HG02798 (cell line): ENCODE data around the gene NVL.
"Not testable (repeated sequence)": the region's sequence is repeated elsewhere in the genome, so short reads cannot be mapped to it uniquely, and the experiment has no call there.

ENCODE experiments used
- ATAC-seq: cut with Tn5 transposase; IDR thresholded peaks from one replicate; pipeline ENCODE4 v1.9.1; 2021; ENCODE audit warnings: mild to moderate bottlenecking; ENCODE audit not compliant: unreplicated experiment, poor library complexity

The NVL gene

DNA sequence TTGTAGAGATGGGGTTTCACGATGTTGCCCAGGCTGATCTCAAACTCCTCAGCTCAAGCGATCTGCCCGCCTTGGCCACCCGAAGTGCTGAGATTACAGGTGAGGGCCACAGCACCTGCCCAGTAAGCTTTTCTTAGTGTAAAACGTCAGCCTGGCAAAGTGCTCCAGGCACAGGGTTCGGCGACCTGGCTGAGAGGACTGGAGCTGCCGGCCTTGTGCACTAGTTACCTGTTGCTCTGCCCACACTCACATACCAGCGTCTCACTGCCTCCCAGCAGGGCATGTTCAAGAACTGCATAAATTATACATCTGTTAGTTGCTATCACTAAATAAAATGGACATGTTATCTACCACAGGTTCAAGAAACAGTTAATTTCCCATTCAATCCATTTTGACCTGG lies 91.8 kb downstream of the NVL start:
- ATAC-seq = no peak

DNA sequence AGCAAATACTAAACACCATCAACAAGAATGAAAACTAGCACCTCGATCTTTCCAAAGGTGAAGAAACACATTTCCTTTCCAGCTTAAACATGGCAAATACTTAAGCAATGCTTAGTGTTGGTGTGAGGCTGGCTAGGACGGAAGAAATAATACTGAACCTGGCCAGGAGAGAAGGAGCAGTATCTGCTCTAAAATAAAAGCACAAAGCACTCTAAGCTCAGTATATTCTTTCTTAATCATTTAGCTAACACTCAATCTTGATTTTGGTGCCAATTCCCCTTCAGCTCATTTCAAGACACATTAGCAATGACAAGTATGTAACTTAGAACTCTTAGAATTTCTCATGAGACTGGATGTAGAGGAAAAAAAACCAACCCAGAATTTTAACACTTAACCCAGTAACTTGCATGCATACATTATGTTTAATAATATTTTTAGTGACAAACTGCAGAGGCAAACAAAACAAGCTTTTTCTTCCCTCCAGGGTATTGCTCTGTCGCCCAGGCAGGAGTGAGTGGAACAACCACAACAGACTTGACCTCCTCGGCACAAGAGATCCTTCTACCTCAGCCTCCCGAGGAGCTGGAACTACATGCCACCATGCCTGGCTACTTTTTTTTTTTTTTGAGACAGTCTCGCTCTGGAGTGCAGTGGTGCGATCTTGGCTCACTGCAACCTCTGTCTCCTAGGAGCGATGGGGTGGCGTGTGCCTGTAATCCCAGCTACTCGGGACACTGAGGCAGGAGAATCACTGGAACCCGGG lies 92.7 kb downstream of the NVL start:
- ATAC-seq = no peak

DNA sequence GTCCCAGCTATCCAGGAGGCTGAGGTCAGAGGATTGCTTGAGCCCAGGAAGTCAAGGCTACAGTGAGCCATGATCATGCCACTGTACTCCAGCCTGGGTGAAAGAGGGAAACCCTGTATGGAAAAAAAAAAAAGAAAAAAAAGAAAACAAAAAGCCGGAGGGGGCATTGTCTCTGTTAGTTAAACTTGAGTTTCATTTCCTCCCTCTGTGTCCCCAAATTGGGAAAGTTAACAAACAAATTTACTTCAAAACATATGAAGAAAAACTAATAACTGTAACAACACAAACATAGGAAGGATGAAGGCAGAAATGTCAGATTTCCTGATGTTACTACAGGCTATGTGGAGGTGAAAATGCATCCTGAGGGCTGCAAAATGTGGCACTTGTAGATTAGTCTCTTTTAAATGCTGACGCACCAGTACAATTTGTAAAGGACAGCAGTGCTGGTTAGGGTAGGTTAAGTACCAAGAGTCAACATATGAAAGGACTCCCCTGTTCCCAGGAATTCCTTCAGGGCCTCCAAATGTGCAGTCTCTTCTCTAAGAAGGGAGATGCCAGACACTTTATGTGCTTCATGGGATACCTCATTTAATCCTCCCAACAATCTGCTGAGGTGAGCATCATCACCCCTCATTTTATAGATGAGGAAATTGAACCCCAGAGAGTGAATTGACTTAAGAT lies 94.0 kb downstream of the NVL start:
- ATAC-seq = no peak

DNA sequence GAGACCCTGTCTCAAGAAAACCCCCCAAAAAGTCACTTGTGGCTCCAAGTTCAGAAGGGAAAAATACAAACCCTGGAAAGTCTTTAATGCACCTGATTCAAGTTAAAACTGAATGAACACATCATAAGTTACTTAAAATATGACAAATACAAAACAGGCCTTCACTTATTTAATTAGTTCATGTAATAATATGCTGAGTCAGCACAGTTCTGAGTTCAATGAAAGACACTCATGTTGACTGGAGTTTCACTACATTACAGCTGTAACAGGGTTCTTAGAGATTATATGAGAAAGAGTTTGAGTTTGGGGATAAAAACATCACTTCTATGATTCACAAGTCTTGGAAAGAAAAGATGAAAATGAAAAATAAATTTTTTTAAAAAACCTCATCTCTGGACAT lies 96.0 kb downstream of the NVL start:
- ATAC-seq = no peak

DNA sequence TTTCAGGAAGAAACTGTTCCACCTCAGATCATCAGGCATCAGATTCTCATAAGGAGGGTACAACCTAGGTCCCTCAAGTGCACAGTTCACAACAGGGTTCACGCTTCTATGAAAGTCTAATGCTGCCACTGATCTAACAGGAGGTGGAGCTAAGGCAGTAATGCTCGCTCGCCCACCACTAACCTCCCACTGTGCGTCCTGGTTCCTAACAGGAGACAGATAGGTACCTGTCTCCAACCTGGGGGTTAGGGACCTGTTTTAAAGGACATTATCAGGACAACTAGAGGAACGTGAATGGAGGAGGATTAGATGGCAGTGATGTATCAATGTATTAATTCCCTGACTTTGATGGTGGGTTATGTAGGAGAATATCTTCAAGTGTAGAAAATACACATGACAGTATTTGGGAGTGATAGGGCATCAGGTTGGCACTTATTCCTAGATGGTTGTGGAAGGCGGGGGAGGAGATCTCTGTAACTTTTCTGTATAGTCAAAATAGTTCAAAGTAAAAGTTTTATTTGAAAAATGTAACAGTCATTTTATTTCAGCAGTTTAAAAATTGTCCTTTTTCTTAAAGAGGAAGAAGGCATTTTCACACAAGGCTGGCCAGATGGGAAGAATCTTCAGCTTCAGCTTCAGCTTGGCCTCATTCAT lies 103.0 kb downstream of the NVL start:
- no peak for ATAC-seq

DNA sequence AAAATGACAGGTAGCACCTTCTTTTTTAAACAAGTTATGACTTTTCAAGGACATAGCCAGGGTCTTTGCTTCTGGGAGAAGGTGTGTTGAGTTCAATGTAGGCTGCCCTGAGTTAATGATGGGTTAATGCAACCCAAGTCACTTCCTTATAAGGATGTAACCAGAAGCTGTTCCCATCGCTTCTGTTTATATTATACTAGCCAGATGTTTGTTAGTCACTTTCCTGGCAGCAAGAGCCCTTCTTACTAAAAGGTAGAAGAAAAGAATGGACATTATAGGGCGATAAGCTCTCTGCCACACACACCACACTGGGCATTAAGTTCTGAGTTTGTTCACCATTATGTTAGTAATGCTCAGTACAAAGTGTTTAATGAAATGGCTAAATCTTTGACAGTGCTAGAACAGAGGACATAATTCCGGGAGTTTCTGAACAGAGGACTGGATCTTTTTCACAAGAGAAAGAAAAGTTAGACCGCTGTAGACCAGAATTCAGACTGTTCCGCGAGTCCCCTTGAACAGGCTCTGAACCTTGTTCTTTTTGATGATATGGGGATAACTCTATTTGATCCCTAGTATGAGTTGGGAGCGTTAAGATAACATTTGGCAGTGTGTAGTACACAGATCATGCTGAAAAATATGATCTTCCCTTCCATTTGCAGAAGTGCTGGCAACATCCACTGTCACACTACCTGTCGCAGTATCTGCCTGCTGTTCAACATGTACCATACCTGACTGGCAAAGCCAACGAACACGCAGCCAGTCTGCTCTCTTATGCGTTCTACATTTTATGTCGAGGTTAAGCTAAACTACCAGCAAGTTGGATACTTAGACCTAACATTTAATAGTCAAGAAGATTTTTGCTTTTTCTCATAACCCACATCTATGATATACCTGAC lies 105.9 kb downstream of the NVL start:
- no peak for ATAC-seq

DNA sequence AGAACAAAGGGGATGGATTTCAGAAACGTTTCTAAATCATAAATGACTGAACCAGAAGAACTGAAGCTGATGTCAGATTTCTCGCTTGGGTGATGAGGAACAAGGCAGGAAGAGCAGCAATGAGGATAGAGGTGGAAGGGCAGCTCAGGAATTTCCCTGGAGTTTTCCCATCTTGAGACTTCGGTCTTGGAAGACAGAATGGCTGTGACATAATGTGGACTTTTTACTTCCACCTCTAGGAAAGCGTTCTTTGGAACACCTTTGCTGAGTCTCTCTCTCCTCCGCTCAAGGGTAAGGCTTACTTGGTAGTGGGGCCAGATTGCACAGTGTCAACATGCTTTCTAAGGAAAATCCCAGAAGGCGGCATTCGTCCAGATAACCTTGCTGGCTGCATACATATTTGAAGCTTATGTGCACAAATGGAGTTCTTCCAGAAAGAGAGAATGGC lies 110.3 kb downstream of the NVL start:
- no peak for ATAC-seq

DNA sequence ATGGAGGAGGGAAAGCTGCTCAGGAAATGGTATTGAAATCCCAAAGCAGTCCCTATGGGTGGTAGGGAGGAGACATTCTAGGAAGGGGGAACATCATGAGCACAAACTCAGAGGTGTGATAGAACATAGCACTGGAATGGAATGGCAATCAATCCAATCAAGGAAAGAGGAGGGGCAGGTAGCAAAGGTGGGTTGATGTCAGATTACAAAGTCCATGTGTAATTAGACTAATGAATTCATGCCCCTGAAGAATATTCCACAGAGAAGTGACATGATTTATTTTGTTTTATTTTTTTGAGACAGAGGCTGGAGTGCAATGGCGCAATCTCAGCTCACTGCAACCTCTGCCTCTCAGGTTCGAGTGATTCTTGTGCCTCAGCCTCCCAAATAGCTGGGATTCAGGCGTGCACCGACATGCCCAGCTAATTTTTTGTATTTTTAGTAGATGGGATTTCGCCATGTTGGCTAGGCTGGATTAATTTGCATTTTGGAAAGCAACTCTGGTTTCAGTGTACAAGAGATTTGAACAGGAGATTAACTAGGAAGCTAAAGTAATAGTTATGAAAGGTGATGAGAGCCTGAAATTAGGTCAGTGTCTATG lies 110.9 kb downstream of the NVL start:
- ATAC-seq = no peak

DNA sequence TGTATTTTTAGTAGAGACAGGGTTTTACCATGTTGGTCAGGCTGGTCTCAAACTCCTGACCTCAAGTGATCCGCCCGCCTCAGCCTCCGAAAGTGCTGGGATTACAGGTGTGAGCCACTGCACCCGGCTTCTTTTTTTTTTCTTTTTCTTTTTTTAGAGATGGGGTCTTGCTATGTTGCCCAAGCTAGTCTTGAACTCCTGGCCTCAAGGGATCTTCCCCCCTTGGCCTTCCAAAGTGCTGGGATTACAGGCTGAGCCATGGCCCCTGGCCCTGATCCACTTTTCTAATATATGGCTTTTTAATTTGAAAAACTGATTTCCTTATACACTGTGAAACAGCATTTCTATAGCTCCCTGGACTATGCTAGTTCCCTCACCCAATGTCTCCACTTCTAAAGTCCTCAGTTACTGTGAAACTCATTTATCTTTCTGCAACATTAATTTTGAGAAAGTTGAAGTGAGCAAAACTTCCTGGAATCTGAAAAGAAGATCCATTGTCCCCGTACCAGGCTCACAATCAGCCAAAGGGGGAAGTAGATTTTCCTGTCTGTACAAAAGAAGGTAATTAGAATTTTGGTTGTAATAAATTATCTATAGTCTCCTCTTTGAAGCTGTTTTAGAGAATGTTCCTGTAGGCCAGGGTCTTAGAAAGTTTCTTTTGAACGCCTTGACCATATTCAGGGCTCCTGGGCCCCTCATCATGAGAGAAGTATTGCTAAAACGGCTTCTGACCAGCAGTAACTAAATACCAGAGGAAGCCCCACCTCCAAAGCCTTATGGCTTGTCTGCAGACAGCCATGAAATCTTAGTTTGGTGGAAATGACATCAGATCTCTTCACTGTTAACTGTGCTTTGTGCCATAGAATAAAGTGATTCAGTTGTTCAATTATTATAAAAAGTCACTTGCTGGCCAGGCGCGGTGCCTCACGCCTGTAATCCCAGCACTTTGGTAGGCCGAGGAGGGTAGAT lies 112.0 kb downstream of the NVL start:
- ATAC-seq = no peak

DNA sequence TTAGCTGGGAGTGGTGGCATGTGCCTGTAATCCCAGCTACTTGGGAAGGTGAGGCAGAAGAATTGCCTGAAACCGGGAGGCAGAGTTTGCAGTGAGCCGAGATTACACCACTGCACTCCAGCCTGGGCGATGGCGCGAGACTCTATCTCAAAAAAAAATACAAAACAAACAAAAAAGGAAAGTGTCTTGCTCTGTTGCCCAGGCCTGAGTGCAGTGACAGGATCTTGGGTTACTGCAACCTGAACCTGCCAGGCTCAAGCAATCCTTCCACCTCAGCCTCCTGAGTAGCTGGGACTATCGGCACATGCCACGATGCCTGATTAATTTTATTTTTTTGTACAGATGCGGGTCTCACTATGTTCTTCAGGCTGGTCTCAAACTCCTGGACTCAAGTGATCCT lies 113.6 kb downstream of the NVL start:
- ATAC-seq = no peak

DNA sequence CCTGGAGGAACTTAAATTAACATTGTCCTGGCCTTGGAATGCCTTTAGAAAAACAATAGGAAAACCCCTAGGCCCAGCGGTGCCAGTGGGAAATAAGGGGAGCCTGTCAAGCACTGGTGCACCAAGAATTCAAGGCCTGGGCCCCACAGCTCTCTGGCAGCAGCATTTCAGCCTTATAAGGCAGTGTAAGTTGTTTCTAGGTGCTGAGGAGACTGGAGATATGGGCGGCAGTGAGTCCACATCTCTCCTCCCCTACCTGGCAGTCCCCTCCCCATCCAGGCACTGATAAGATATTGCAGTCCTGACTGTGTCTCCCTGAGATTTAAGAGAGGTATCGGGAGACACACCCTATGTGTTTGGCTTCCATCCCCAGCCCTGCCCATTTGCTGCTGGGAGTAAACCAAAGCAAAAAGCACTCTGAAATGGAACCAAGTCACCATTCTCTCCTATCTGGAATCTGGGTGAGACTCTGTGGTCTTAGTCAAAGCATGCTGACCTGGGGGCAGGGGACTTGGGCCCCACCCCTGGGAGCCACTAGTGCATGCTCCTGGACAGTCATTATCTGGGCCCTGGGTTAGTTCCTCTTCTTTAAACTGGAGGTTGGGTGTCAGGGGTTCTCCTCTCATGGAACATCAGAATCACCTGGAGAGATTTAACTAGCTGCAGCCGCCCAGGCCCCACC lies 116.4 kb downstream of the NVL start:
- no peak for ATAC-seq

DNA sequence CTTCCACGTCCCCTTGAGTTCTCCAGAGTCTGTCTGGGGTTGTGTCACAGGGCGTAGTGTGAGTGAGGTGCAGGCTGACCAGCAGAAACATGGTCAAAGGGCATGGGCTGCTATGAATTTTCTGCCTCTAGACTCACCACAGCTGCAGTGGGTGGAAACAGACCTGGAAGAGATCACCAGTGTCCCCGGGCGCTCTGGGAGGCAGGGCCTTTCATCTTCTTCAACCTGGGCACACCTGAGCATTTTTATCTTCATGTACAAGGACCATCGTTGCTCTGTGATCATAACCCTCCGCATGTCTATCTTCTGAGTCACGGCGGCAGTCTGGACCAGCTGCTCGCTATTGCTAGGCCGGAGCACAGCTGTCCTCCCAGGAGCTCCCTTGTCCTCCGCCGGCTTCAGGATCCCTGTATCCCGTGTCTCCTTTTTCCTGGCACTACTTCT lies 117.3 kb downstream of the NVL start:
- ATAC-seq = no peak

DNA sequence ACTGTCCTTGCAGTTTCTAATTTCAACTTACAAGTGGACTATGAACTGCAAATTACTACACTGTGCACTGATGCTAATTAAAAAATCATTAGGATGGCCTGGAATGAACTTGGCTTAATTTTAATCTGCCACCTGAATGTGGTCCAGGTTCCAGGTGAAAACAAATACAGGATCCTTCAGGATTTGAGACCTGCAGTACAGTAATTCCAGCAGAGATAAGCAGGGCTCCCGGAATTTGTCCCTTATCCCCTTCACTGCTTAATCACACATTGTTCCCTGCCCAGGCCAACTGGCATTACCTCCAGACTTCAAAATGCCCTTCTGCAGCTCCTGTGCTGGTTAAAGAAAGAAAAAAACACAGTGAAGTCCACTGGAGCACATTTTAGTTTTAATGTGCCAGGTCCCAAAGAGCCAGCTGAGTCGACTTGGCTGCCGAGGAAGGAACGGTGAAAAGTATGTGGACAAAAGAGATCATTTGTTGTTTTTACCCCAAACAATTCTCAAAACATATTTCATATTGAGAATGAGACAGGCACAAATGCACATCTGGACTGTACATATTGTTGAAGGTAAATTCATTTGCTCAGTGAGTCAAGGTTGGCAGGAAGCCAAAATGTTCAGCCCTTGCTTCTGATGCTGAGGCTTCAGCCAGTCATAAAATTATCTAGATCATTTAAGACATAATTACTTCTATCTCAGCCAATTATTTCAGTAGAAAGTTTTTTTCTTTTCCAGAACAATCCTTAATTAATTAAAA lies 118.6 kb downstream of the NVL start:
- ATAC-seq = no peak

DNA sequence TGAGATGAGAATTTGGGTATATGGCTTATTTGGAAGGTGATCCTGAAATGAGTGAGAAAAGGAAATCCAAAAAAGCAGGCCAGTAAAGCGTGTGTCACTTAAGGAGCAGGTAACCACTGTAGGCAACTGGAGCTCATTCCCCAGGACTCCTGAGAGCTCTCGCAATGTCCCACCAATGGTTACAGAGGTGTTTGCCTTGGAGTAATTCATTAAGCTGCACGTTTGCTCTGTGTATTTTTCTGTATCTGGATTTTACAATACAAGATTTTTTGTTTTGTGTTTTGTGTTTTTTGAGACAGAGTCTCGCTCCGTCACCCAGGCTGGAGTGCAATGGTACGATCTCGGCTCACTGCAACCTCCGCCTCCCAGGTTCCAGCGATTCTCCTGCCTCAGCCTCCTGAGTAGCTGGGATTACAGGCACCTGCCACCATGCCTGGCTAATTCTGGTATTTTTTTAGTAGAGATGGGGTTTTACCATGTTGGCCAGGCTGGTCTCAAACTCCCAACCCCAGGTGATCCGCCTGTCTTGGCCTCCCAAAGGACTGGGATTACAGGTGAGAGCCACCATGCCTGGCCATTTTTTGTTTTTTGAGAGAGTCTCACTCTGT lies 123.9 kb downstream of the NVL start:
- ATAC-seq = not testable (repeated sequence)

DNA sequence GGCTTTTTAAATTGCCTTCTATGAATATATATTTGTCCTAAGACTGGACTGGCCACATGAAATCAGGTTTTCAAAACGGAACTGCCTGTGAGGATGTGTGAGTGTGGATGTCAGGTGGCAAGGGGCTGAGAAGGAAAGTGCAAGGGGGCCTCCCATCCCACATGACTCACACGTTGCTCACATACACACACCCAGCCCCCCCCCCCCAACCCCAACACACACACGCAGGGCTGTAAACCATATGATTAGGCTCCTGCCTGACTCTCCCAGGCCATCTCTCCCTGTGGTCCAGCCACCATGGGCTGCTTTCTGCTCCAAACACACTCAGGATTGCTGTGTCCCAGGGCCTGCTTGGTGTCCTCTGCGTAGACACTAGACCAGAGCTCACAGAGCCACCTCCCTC lies 124.5 kb downstream of the NVL start:
- ATAC-seq = no peak

DNA sequence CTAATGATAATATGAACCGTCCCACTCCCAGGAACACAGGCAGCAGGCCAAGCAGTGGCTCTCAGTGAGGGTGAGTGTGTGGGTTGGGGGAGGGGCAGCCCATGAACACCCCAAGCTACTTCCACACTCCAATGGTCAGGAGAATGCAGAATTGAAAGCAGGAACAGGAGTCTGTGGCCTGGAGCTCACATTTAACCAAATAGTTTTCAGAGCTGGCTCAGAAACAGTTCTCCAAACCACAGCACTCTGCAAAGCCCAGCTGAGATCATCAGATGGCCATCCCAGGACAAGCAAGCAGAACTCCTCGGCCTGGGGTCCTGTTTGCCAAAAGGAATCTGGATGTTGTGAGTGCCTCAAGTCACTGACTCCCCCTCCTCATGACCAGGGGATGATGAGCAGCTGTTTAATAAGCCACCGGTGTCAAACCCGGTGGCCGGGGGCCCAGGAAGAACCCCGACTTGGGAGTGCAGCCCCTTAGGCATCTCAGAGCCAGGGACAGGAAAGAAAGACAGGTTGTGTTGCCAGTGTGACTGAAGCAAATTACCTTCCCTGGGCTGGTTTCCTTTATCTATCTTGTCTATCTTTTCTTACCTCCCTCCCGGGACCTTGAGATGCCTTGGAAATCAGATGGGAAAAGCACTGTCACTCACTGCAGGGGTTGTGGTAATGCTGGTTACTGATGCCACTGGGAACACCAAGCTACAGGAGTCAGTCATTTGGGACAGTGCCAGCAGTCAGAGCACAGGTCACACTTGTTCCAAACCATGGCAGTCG lies 126.5 kb downstream of the NVL start:
- ATAC-seq = peak; percentile 41

DNA sequence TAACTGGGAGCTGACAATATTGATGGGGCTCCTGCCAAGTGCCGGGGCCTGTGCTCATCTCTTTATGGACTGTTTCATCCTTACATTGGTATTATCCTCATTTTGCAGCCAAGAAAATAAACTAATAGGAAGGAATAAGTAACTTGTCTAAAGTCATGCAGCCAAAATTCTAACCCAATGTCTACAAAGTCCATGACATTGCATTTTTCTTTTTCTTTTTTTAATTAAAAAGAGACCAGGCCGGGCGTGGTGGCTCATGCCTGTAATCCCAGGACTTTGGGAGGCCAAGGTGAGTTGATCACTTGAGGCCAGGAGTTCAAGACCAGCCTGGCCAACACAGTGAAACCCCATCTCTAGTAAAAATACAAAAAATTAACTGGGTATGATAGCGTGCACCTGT lies 128.1 kb downstream of the NVL start:
- no peak for ATAC-seq
